ENCODE results near the gene ZNF679. TPM values are rescaled to one million over a fixed set of nuclear protein-coding genes. Genes with fewer than 3 reads are reported as not detected.
A peak's percentile ranks its signal among the peaks of the same experiment; 100 is the strongest.

The ZNF679 gene
- total RNA-seq, 1 donor from 2014 or later, result not detected

DNA sequence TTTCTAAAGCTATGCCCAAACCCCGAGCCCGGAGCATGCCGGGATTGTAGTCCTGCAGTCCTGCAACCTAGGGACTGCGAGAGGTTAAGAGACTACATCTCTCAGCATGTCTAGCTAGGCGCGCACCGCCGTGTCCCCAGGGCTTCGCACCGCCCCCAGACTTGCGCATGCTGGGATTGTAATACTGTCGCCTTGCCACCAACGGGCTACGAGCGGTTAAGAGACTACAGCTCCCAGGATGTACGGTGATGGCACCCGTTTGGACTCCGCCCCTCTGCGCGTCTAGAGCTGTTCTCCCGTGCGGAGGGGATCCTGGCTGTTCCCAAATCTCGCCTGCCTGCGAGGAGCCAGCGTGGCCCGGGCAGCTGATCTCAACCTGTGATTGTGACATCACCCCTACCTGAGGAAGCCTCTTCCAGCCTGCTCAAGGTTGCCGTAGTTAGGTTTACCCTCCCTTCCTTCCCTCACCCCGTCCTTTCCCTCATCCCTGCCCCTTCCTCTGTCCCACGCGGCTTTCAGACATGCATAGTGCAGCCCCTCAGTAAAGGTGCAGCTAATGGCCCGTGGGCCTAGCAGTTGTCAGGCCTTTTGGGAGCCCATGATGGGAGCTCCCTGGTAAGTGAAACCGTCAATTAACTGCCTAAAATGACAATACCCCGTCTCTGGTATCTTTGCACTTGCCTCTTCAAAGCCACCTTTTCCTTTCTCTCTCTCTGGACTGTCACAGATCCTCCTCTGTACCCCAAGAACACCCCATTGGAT, 79.2 kb downstream of the ZNF679 start:
- H3K36me3 ChIP-seq (ENCODE audit: insufficient read depth, low read length), result no peaks in the 10 kb centered on the region
- no peak for TF ChIP-seq EZH2 (IDR thresholded peaks at IDR 0.05; ENCODE audit: insufficient read depth, low read length)
- TF ChIP-seq CTCF (IDR thresholded peaks at IDR 0.05; ENCODE audit: insufficient read depth, low read depth, low read length), result no peak
- FAIRE-seq, result no peak
- peak overlapping the region; percentile 68 for H3K9ac ChIP-seq (ENCODE audit: low read length)
- peak overlapping the region; percentile 81 for H3K4me3 Mint-ChIP-seq (ENCODE audit: unreplicated experiment)
- no peak overlapping the region for H3K27ac ChIP-seq (ENCODE audit: low read depth, low read length)
- H3K27me3 Mint-ChIP-seq (ENCODE audit: low read depth, unreplicated experiment), result no peaks in the 10 kb centered on the region
- peak overlapping the region; percentile 71 for H3K4me3 ChIP-seq (ENCODE audit: insufficient read depth, low read depth, low read length)
- H4K20me1 ChIP-seq (ENCODE audit: insufficient read depth, low read length), result no peaks in the 10 kb centered on the region
- peak overlapping the region; percentile 100 for H2AFZ ChIP-seq (ENCODE audit: low read depth, low read length)
- no peaks in the 10 kb centered on the region for H3K4me1 ChIP-seq (ENCODE audit: insufficient read depth, low read length)
- H3K27me3 ChIP-seq (ENCODE audit: insufficient read depth, low read length), result no peaks in the 10 kb centered on the region
- DNase-seq (ENCODE audit: low read depth), result peak; percentile 75
- H3K9me3 ChIP-seq (ENCODE audit: insufficient read depth, low read depth, low read length), result no peaks in the 10 kb centered on the region
- H3K27ac Mint-ChIP-seq (ENCODE audit: unreplicated experiment), result peak overlapping the region; percentile 75
- peak overlapping the region; percentile 95 for H3K4me2 ChIP-seq (ENCODE audit: low read length)
- H3K79me2 ChIP-seq (ENCODE audit: insufficient read depth, low read length), result no peaks in the 10 kb centered on the region
- no peaks in the 10 kb centered on the region for H3K4me1 Mint-ChIP-seq (ENCODE audit: low read depth, unreplicated experiment)
- no peaks in the 10 kb centered on the region for H3K36me3 Mint-ChIP-seq (ENCODE audit: low read depth, unreplicated experiment)
- H3K9me3 Mint-ChIP-seq (ENCODE audit: unreplicated experiment), result peaks cover 10% of the 10 kb centered on the region

DNA sequence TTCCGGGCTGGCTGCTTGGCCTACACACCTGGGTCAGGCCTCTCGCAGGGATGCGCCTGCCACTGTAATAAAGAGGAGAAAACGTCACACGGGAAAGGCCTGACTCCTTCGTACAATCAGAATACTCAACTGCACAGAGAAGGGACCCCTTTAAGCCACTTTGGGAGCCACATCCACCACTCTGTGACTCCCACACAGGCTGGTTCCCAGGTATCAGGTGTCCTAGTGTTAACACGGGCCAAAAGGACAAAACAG, 79.7 kb downstream of the ZNF679 start:
- H3K4me1 ChIP-seq (ENCODE audit: insufficient read depth, low read length), result no peaks in the 10 kb centered on the region
- DNase-seq (ENCODE audit: low read depth), result no peak
- peak overlapping the region; percentile 68 for H3K9ac ChIP-seq (ENCODE audit: low read length)
- H3K36me3 ChIP-seq (ENCODE audit: insufficient read depth, low read length), result no peaks in the 10 kb centered on the region
- peak overlapping the region; percentile 95 for H3K4me2 ChIP-seq (ENCODE audit: low read length)
- Mint-ChIP-seq H3K4me3 (ENCODE audit: unreplicated experiment) (no peak overlapping the region), H3K27ac (ENCODE audit: unreplicated experiment) (no peak overlapping the region), H3K27me3 (ENCODE audit: low read depth, unreplicated experiment) (no peaks in the 10 kb centered on the region), H3K4me1 (ENCODE audit: low read depth, unreplicated experiment) (no peaks in the 10 kb centered on the region), H3K36me3 (ENCODE audit: low read depth, unreplicated experiment) (no peaks in the 10 kb centered on the region), H3K9me3 (ENCODE audit: unreplicated experiment) (peaks cover 15% of the 10 kb centered on the region)
- H3K9me3 ChIP-seq (ENCODE audit: insufficient read depth, low read depth, low read length), result no peaks in the 10 kb centered on the region
- FAIRE-seq, result no peak
- H3K4me3 ChIP-seq (ENCODE audit: insufficient read depth, low read depth, low read length), result no peak overlapping the region
- H3K27ac ChIP-seq (ENCODE audit: low read depth, low read length), result no peak overlapping the region
- H3K27me3 ChIP-seq (ENCODE audit: insufficient read depth, low read length), result no peaks in the 10 kb centered on the region
- H2AFZ ChIP-seq (ENCODE audit: low read depth, low read length), result peak overlapping the region; percentile 100
- H4K20me1 ChIP-seq (ENCODE audit: insufficient read depth, low read length), result no peaks in the 10 kb centered on the region
- no peaks in the 10 kb centered on the region for H3K79me2 ChIP-seq (ENCODE audit: insufficient read depth, low read length)
- TF ChIP-seq CTCF (IDR thresholded peaks at IDR 0.05; ENCODE audit: insufficient read depth, low read depth, low read length) (no peak), EZH2 (IDR thresholded peaks at IDR 0.05; ENCODE audit: insufficient read depth, low read length) (no peak)

GRCh38 chr7:64310426-64310825, 82.2 kb downstream of the ZNF679 start:
- Mint-ChIP-seq H3K27ac (ENCODE audit: unreplicated experiment) (no peak overlapping the region), H3K36me3 (ENCODE audit: low read depth, unreplicated experiment) (no peaks in the 10 kb centered on the region)

More at GRCh38 chr7:64310426-64310825, 82.2 kb downstream of the ZNF679 start:
- H3K4me3 ChIP-seq (ENCODE audit: insufficient read depth, low read depth, low read length), result no peak overlapping the region
- H3K27ac ChIP-seq (ENCODE audit: low read depth, low read length), result no peak overlapping the region
- H3K9me3 ChIP-seq (ENCODE audit: insufficient read depth, low read depth, low read length), result no peaks in the 10 kb centered on the region
- H3K27me3 ChIP-seq (ENCODE audit: insufficient read depth, low read length), result no peaks in the 10 kb centered on the region
- no peak overlapping the region for H3K9ac ChIP-seq (ENCODE audit: low read length)
- no peak overlapping the region for H2AFZ ChIP-seq (ENCODE audit: low read depth, low read length)
- Mint-ChIP-seq H3K27me3 (ENCODE audit: low read depth, unreplicated experiment) (no peaks in the 10 kb centered on the region), H3K9me3 (ENCODE audit: unreplicated experiment) (peaks cover 14% of the 10 kb centered on the region), H3K4me1 (ENCODE audit: low read depth, unreplicated experiment) (no peaks in the 10 kb centered on the region), H3K4me3 (ENCODE audit: unreplicated experiment) (no peak overlapping the region)
- no peak overlapping the region for H3K4me2 ChIP-seq (ENCODE audit: low read length)
- DNase-seq (ENCODE audit: low read depth) (no peak), FAIRE-seq (no peak)
- no peaks in the 10 kb centered on the region for H4K20me1 ChIP-seq (ENCODE audit: insufficient read depth, low read length)
- H3K36me3 ChIP-seq (ENCODE audit: insufficient read depth, low read length), result no peaks in the 10 kb centered on the region
- H3K4me1 ChIP-seq (ENCODE audit: insufficient read depth, low read length), result peaks cover 8% of the 10 kb centered on the region
- TF ChIP-seq EZH2 (IDR thresholded peaks at IDR 0.05; ENCODE audit: insufficient read depth, low read length) (no peak), CTCF (IDR thresholded peaks at IDR 0.05; ENCODE audit: insufficient read depth, low read depth, low read length) (no peak)
- peaks cover 16% of the 10 kb centered on the region for H3K79me2 ChIP-seq (ENCODE audit: insufficient read depth, low read length)
